Progenitor cell of endocrine pancreas (in vitro differentiated cells): ENCODE data around the gene GALNT14. TPM values are rescaled to one million over a fixed set of nuclear protein-coding genes. Genes with fewer than 3 reads are reported as not detected.

Experiments used
- DNase-seq: peaks from one replicate; pipeline ENCODE4 v3.0.0; 2021; ENCODE audit warnings: low spot score; ENCODE audit not compliant: unreplicated experiment
- H3K27ac Mint-ChIP-seq: 2 replicates; pipeline ENCODE4 v1.8.0; 2021; ENCODE audit warnings: mild to moderate bottlenecking, moderate library complexity, mixed read lengths
- H3K27me3 Mint-ChIP-seq: 2 replicates; pipeline ENCODE4 v1.8.0; 2021; ENCODE audit warnings: mixed read lengths
- H3K36me3 Mint-ChIP-seq: 2 replicates; pipeline ENCODE4 v1.8.0; 2022; ENCODE audit warnings: mixed read lengths; ENCODE audit not compliant: insufficient read depth
- H3K4me1 Mint-ChIP-seq: 2 replicates; pipeline ENCODE4 v1.8.0; 2021; ENCODE audit warnings: low read depth, mixed read lengths
- H3K4me3 Mint-ChIP-seq: 2 replicates; pipeline ENCODE4 v1.8.0; 2021; ENCODE audit warnings: low read depth, mild to moderate bottlenecking, moderate library complexity, mixed read lengths
- H3K9me3 Mint-ChIP-seq: 2 replicates; pipeline ENCODE4 v1.8.0; 2021; ENCODE audit warnings: low read depth, mixed read lengths
- CTCF ChIP-seq: fragments of 200-600 bp; sonication (generic); IDR thresholded peaks from one replicate; pipeline ENCODE4 v1.5.0; 2021; ENCODE audit warnings: antibody characterized with exemption, mild to moderate bottlenecking; ENCODE audit not compliant: unreplicated experiment
- total RNA-seq: library from RNA; stranded (reverse); gene quantifications from 2 replicates; pipeline ENCODE4 v1.2.1, GENCODE V29; 2021

The GALNT14 gene
- total RNA-seq, 1 donor from 2014 or later = 0.91 TPM

- DNase-seq = no peak
- Mint-ChIP-seq H3K27me3 (peaks cover 56% of the 10 kb centered on the region), H3K9me3 (no peaks in the 10 kb centered on the region), H3K4me1 (no peaks in the 10 kb centered on the region), H3K36me3 (no peaks in the 10 kb centered on the region), H3K4me3 (no peak overlapping the region), H3K27ac (no peak overlapping the region)
- no peak for TF ChIP-seq CTCF
These were observed 10.3 kb downstream of the GALNT14 start for GRCh38 chr2:31127931-31128330.

GRCh38 chr2:31125918-31126695, 12.1 kb downstream of the GALNT14 start:
- no peaks in the 10 kb centered on the region for H3K9me3 Mint-ChIP-seq
- H3K36me3 Mint-ChIP-seq = no peaks in the 10 kb centered on the region
- H3K4me1 Mint-ChIP-seq = no peaks in the 10 kb centered on the region
- no peak for TF ChIP-seq CTCF
- H3K27me3 Mint-ChIP-seq = peaks cover 49% of the 10 kb centered on the region
- H3K4me3 Mint-ChIP-seq = no peak overlapping the region
- DNase-seq = no peak
- no peak overlapping the region for H3K27ac Mint-ChIP-seq

GRCh38 chr2:31124904-31125303, 13.3 kb downstream of the GALNT14 start:
- no peaks in the 10 kb centered on the region for H3K4me1 Mint-ChIP-seq
- H3K4me3 Mint-ChIP-seq = no peak overlapping the region
- no peaks in the 10 kb centered on the region for H3K36me3 Mint-ChIP-seq
- TF ChIP-seq CTCF = no peak
- peaks cover 47% of the 10 kb centered on the region for H3K27me3 Mint-ChIP-seq
- no peak for DNase-seq
- H3K27ac Mint-ChIP-seq = no peak overlapping the region
- H3K9me3 Mint-ChIP-seq = no peaks in the 10 kb centered on the region

GRCh38 chr2:31122133-31122532, 16.1 kb downstream of the GALNT14 start:
- no peaks in the 10 kb centered on the region for H3K36me3 Mint-ChIP-seq
- no peak overlapping the region for H3K27ac Mint-ChIP-seq

GRCh38 chr2:31113765-31114164, 24.5 kb downstream of the GALNT14 start:
- no peak for DNase-seq
- no peak for TF ChIP-seq CTCF
- no peaks in the 10 kb centered on the region for H3K4me1 Mint-ChIP-seq
- no peak overlapping the region for H3K27ac Mint-ChIP-seq
- H3K4me3 Mint-ChIP-seq = no peak overlapping the region
- H3K9me3 Mint-ChIP-seq = peaks cover 13% of the 10 kb centered on the region
- no peaks in the 10 kb centered on the region for H3K36me3 Mint-ChIP-seq
- peaks cover 11% of the 10 kb centered on the region for H3K27me3 Mint-ChIP-seq

More at GRCh38 chr2:31122133-31122532, 16.1 kb downstream of the GALNT14 start:
- TF ChIP-seq CTCF = no peak
- Mint-ChIP-seq H3K9me3 (no peaks in the 10 kb centered on the region), H3K4me1 (no peaks in the 10 kb centered on the region), H3K4me3 (no peak overlapping the region), H3K27me3 (peaks cover 32% of the 10 kb centered on the region)
- DNase-seq = no peak
